Esophagus squamous epithelium (tissue), 4 donors: Measurements from ENCODE around the gene SUMO3.

ENCODE experiments used
- CTCF ChIP-seq, 6 experiments: fragments of 450-650 bp in 4 of 6; fragments of 200-600 bp in 2 of 6; sonication (generic) in 2 of 6; IDR thresholded peaks; one replicate each; pipeline ENCODE4 v1.5.1; 2016 to 2019; ENCODE audit warnings: antibody characterized with exemption in 6 of 6, mild to moderate bottlenecking in 4 of 6, moderate library complexity in 4 of 6
- POLR2A ChIP-seq, 4 donors: fragments of 450-650 bp; IDR thresholded peaks; one replicate each; pipeline ENCODE4 v1.6.1; 2017; ENCODE audit warnings: antibody characterized with exemption in 4 of 4, mild to moderate bottlenecking in 4 of 4, moderate library complexity in 3 of 4

GRCh38 chr21:44835647-44835973 is 17.7 kb upstream of the SUMO3 start:
- TF ChIP-seq CTCF (IDR thresholded peaks at IDR 0.05) (no peak), POLR2A (IDR thresholded peaks at IDR 0.05) (no peak)
